K562 (cell line): ENCODE data around the gene SERPINA10. TPM values are rescaled to one million over a fixed set of nuclear protein-coding genes. Genes with fewer than 3 reads are reported as not detected.

ENCODE experiments used
- ATAC-seq: fragments of 200-7000 bp; cut with Tn5 transposase; 3 replicates; pipeline ENCODE4 v1.9.1; 2020; ENCODE audit warnings: moderate library complexity
- BruUV-seq: library from RNA; stranded (reverse); fragments of 400-500 nt; replicated peaks from 2 replicates; lab custom pipeline; 2021; lab: Mats Ljungman, UMichigan
- CTCF ChIA-PET: fragments of 300-600 bp; formaldehyde crosslinking; extraction: SDS; loops from one replicate; lab custom pipeline; 2021; ENCODE audit warnings: low intra/inter-chr PET ratio; lab: Yijun Ruan, JAX
- POLR2A ChIA-PET: fragments of 300-600, 350-650 bp; sonication (Branson Sonifier 250); formaldehyde crosslinking; extraction: SDS; loops from one replicate; lab custom pipeline; 2021; ENCODE audit warnings: antibody characterized with exemption, inconsistent platforms; lab: Yijun Ruan, JAX
- DNase-seq, 4 experiments: peaks; one replicate each; pipeline versions ENCODE4 v3.0.0 to v3.0.0-alpha.2; 2011 to 2018; ENCODE audit warnings: low spot score in 3 of 4, mixed read lengths in 3 of 4; ENCODE audit errors: extremely low read depth in 1 of 4
- FAIRE-seq: peaks from 2 replicates; lab custom pipeline; 2011; peaks lifted over from hg19 to GRCh38; lab: Jason Lieb, UNC
- H2AFZ ChIP-seq: 2 replicates; pipeline ENCODE4 v1.6.0; 2011; ENCODE audit warnings: low read depth, low read length, control low read depth, inconsistent platforms
- H3K27ac ChIP-seq: fragments of 200-600 bp; 3 replicates; pipeline ENCODE4 v1.8.0; 2011; ENCODE audit warnings: low read depth, mild to moderate bottlenecking, control low read depth, inconsistent platforms, low read length, moderate library complexity, mixed read lengths; ENCODE audit errors: extremely low read depth
- H3K27me3 ChIP-seq, 2 experiments: fragments of 300-600 bp in 1 of 2; 2 replicates in 1 of 2; 3 replicates in 1 of 2; pipeline versions ENCODE4 v1.6.0 to v1.8.0; 2011; ENCODE audit warnings: inconsistent platforms in 2 of 2, low read length in 2 of 2, mild to moderate bottlenecking in 1 of 2, mixed read lengths in 1 of 2, moderate library complexity in 1 of 2; ENCODE audit not compliant: control insufficient read depth in 2 of 2, insufficient read depth in 2 of 2
- H3K36me3 ChIP-seq: fragments of 300-600 bp; 3 replicates; pipeline ENCODE4 v1.8.0; 2011; ENCODE audit warnings: mild to moderate bottlenecking, low read length, inconsistent platforms; ENCODE audit not compliant: control insufficient read depth, insufficient read depth
- H3K4me1 ChIP-seq, 2 experiments: fragments of 200-600 bp in 1 of 2; replicated peaks in 1 of 2; 2 replicates in 1 of 2; 3 replicates in 1 of 2; pipeline versions ENCODE4 v1.5.1 to v1.8.0; 2011; ENCODE audit warnings: inconsistent platforms in 2 of 2, low read length in 2 of 2, mild to moderate bottlenecking in 1 of 2, mixed read lengths in 1 of 2, moderate library complexity in 1 of 2; ENCODE audit not compliant: control insufficient read depth in 2 of 2, insufficient read depth in 2 of 2
- H3K4me2 ChIP-seq: 2 replicates; pipeline ENCODE4 v1.6.1; 2011; ENCODE audit warnings: low read length, control low read depth, inconsistent platforms, mixed read lengths; ENCODE audit not compliant: insufficient read depth
- H3K4me3 ChIP-seq: fragments of 200-600 bp; sonication (generic), shearing (Covaris generic); 2 replicates; pipeline ENCODE4 v1.5.1; 2016; ENCODE audit warnings: control low read depth, inconsistent platforms
- H3K79me2 ChIP-seq: fragments of 200-600 bp; 3 replicates; pipeline ENCODE4 v1.8.0; 2011; ENCODE audit warnings: low read length, inconsistent platforms; ENCODE audit not compliant: control insufficient read depth, insufficient read depth
- H3K9ac ChIP-seq, 2 experiments: 2 replicates each; pipeline versions ENCODE4 v1.6.0 to v1.6.1; 2011; ENCODE audit warnings: low read depth in 2 of 2, low read length in 2 of 2, control low read depth in 1 of 2, inconsistent platforms in 1 of 2, mild to moderate bottlenecking in 1 of 2, mixed read lengths in 1 of 2; ENCODE audit not compliant: insufficient read depth in 1 of 2
- H3K9me1 ChIP-seq: one replicate; pipeline ENCODE4 v1.6.0; 2011; ENCODE audit warnings: inconsistent platforms, mild to moderate bottlenecking, low read length, moderate library complexity; ENCODE audit not compliant: control insufficient read depth, insufficient read depth
- H3K9me3 ChIP-seq: replicated peaks from 2 replicates; pipeline ENCODE4 v1.5.1; 2011; ENCODE audit warnings: low read depth, low read length, inconsistent platforms; ENCODE audit not compliant: control insufficient read depth, insufficient read depth
- H4K20me1 ChIP-seq: replicated peaks from 2 replicates; pipeline ENCODE4 v1.6.1; 2011; ENCODE audit warnings: low read length, inconsistent platforms, mixed read lengths; ENCODE audit not compliant: control insufficient read depth, insufficient read depth
- CREB3 ChIP-seq: fragments of 450-650 bp; conservative IDR thresholded peaks from 2 replicates; pipeline ENCODE4 v1.6.1; 2016; ENCODE audit warnings: missing genetic modification characterization, low read depth, mild to moderate bottlenecking, missing compliant biosample characterization, moderate library complexity
- EP400 ChIP-seq: fragments of 450-650 bp; IDR thresholded peaks from 2 replicates; pipeline ENCODE4 v1.6.1; 2017; ENCODE audit warnings: antibody characterized with exemption, mild to moderate bottlenecking, moderate library complexity
- HCFC1 ChIP-seq: IDR thresholded peaks from 2 replicates; pipeline ENCODE4 v1.6.1; 2012; ENCODE audit warnings: low read depth, low read length, improper control_type of control experiment
- HINFP ChIP-seq: fragments of 450-650 bp; conservative IDR thresholded peaks from 2 replicates; pipeline ENCODE4 v1.6.1; 2016; ENCODE audit warnings: missing genetic modification characterization, low read depth, mild to moderate bottlenecking, control low read depth, missing compliant biosample characterization
- HSF4 ChIP-seq: fragments of 250-450 bp; sonication (Bioruptor Pico); IDR thresholded peaks from 2 replicates; pipeline ENCODE4 v2.1.2; 2022; ENCODE audit warnings: mild to moderate bottlenecking, moderate library complexity, borderline replicate concordance
- RBM15 ChIP-seq: fragments of 200-400 bp; formaldehyde crosslinking; IDR thresholded peaks from 2 replicates; pipeline ENCODE4 v1.6.1; 2018; ENCODE audit warnings: mild to moderate bottlenecking, low read length, moderate library complexity; ENCODE audit not compliant: insufficient read depth
- RBM22 ChIP-seq: fragments of 200-400 bp; formaldehyde crosslinking; IDR thresholded peaks from 2 replicates; pipeline ENCODE4 v1.6.1; 2018; ENCODE audit warnings: low read length, low read depth; ENCODE audit not compliant: poor library complexity, severe bottlenecking
- TSC22D4 ChIP-seq: fragments of 450-650 bp; IDR thresholded peaks from 2 replicates; pipeline ENCODE4 v1.6.1; 2016; ENCODE audit warnings: missing genetic modification characterization, missing biosample characterization, control low read depth
- ZBED1 ChIP-seq: IDR thresholded peaks from 2 replicates; pipeline ENCODE4 v1.6.1; 2014
- ZBTB26 ChIP-seq: fragments of 450-650 bp; formaldehyde crosslinking; IDR thresholded peaks from 2 replicates; pipeline ENCODE4 v1.4.0; 2022; ENCODE audit warnings: missing genetic modification characterization
- ZNF583 ChIP-seq: fragments of 250-450 bp; sonication (Bioruptor Pico); IDR thresholded peaks from 2 replicates; pipeline ENCODE4 v1.4.0; 2020
- WGBS: fragments of 100-300 bp; shearing (Covaris generic); methylation state at CpG from one replicate; pipeline ENCODE4 v1.1.6; 2016; ENCODE audit warnings: low coverage, mixed read lengths; ENCODE audit not compliant: insufficient coverage; ENCODE audit errors: missing lambda C conversion rate; 5-methylcytosine and 5-hydroxymethylcytosine counted together
- in situ Hi-C: fragments of 300-500 bp; cut with MboI; formaldehyde crosslinking; loops from 4 replicates; pipeline ENCODE4 v1.15.0; 2018; ENCODE audit warnings: inconsistent platforms, mixed read lengths
- intact Hi-C: fragments of 100-400 bp; cut with micrococcal nuclease; formaldehyde crosslinking; loops from 2 replicates; pipeline ENCODE4 v1.14.2; 2022
- polyA plus RNA-seq, 8 experiments: library from polyadenylated mRNA; depleted of rRNA in 4 of 8; stranded (reverse) in 5 of 8; unstranded in 3 of 8; fragments of >200 nt; fragmentation: Nextera tagmentation in 2 of 8; fragmentation: Illumina TruSeq in 1 of 8; extraction: Ambion mirVana in 2 of 8; extraction: Trizol in 1 of 8; gene quantifications; 2 replicates each; pipeline versions ENCODE4 v1.2.1 to v1.2.3, GENCODE V29; 2011 to 2014; ENCODE audit warnings: inconsistent platforms in 1 of 8, missing spikeins in 1 of 8
- total RNA-seq, 7 experiments: library from RNA; depleted of rRNA in 6 of 7; stranded (reverse); fragments of >200 nt in 6 of 7; fragmentation: Illumina TruSeq in 2 of 7; extraction: Trizol in 2 of 7; gene quantifications; 2 replicates each; pipeline versions ENCODE4 v1.2.1 to v1.2.3, GENCODE V29; 2011 to 2021; ENCODE audit warnings: low replicate concordance in 1 of 7
- TF ChIP-seq, protein P1 (sequence below), 2 experiments: IDR thresholded peaks; 2 replicates each; pipeline ENCODE4 v1.6.1; 2011; ENCODE audit warnings: borderline replicate concordance in 1 of 2, control low read depth in 1 of 2, low read depth in 1 of 2, low read length in 1 of 2, mild to moderate bottlenecking in 1 of 2, mixed read lengths in 1 of 2, moderate library complexity in 1 of 2; ENCODE audit not compliant: insufficient read depth in 1 of 2, insufficient read length in 1 of 2, poor library complexity in 1 of 2, severe bottlenecking in 1 of 2; ENCODE audit errors: extremely low read depth in 1 of 2
- TF ChIP-seq, protein P2 (sequence below): IDR thresholded peaks from 2 replicates; pipeline ENCODE4 v1.6.1; 2014; ENCODE audit warnings: antibody characterized with exemption

SERPINA10 gene
- total and polyA plus RNA-seq, 9 of the 15 experiments (the other 6 are each of a cell fraction or from before 2014, with no cell fraction given), result not detected

DNA sequence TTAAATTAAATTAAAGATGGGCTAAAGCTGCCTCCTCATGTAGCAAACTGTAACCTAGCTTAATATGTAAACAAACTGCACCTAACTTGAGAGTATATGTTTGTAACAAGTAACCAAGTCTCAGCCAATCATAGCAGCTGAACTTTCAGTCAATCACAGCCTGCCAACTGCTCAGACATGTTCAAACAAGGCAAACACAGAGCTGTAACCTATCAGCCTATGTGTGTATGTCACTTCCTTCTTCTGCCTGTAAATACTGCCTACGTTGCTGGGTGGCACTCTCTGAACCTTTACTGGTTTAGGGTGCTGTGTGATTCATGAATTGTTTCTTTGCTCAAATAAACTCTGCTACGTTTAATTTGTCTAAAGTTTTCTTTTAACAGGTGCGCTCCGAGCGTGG is 27.2 kb upstream of the SERPINA10 start (continued):
- no peak for TF ChIP-seq RBM15
- TF ChIP-seq HCFC1, result no peak
- TF ChIP-seq RBM22, result no peak
- no peak for TF ChIP-seq ZBED1
- no peak for TF ChIP-seq EP400
- TF ChIP-seq ZNF583 (CRISPR knock-in tag), result no peak
- no peak for TF ChIP-seq HSF4 (CRISPR knock-in tag)
- TF ChIP-seq CREB3 (tag), result no peak

- no TSS peak for BruUV-seq
- no peak overlapping the region for H2AFZ ChIP-seq
- no peaks in the 10 kb centered on the region for H3K36me3 ChIP-seq
- H3K79me2 ChIP-seq, result no peaks in the 10 kb centered on the region
- no peak overlapping the region for H3K4me2 ChIP-seq
- no peak overlapping the region for H3K27ac ChIP-seq
- no peaks in the 10 kb centered on the region for H4K20me1 ChIP-seq
- FAIRE-seq (no peak), DNase-seq (no peak), ATAC-seq (no peak)
- ChIA-PET POLR2A (interaction anchor here (0.7 kb wide), 1 partner anchor 39 kb away, joined by 3 read pairs; no protein-coding TSS in a partner anchor), CTCF (no interaction called here)
- intact Hi-C loops (no loop called here), in situ Hi-C loops (no loop called here)
- no peak overlapping the region for H3K4me3 ChIP-seq
- no peaks in the 10 kb centered on the region for H3K9me1 ChIP-seq
- no peak overlapping the region for H3K9ac ChIP-seq
- 2% methylated on average over 4 of the region's 4 CpGs for WGBS
- H3K27me3 ChIP-seq, result no peaks in the 10 kb centered on the region
- no peaks in the 10 kb centered on the region for H3K9me3 ChIP-seq
- no peaks in the 10 kb centered on the region for H3K4me1 ChIP-seq
- TF ChIP-seq TSC22D4 (tag), result no peak
- TF ChIP-seq, protein P1, sequence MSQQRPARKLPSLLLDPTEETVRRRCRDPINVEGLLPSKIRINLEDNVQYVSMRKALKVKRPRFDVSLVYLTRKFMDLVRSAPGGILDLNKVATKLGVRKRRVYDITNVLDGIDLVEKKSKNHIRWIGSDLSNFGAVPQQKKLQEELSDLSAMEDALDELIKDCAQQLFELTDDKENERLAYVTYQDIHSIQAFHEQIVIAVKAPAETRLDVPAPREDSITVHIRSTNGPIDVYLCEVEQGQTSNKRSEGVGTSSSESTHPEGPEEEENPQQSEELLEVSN (IDR thresholded peaks at IDR 0.05; ENCODE audit: borderline replicate concordance in 1 of 2, extremely low read depth in 1 of 2, insufficient read depth in 1 of 2, insufficient read length in 1 of 2, low read depth in 1 of 2, low read length in 1 of 2, poor library complexity in 1 of 2, severe bottlenecking in 1 of 2), result no peak
- TF ChIP-seq ZBTB26, result no peak
- TF ChIP-seq, protein P2, sequence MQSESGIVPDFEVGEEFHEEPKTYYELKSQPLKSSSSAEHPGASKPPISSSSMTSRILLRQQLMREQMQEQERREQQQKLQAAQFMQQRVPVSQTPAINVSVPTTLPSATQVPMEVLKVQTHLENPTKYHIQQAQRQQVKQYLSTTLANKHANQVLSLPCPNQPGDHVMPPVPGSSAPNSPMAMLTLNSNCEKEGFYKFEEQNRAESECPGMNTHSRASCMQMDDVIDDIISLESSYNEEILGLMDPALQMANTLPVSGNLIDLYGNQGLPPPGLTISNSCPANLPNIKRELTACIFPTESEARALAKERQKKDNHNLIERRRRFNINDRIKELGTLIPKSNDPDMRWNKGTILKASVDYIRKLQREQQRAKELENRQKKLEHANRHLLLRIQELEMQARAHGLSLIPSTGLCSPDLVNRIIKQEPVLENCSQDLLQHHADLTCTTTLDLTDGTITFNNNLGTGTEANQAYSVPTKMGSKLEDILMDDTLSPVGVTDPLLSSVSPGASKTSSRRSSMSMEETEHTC, result no peak
- no peak for TF ChIP-seq HINFP (tag)
These were observed 24.2 kb upstream of the SERPINA10 start for GRCh38 chr14:94317259-94317658.
